Hematopoietic multipotent progenitor cell treated with erythropoietin and hydrocortisone succinate and interleukin-3 and kit ligand, for 6 days (in vitro differentiated cells): ENCODE data around the gene PKMYT1.

Experiments used
- DNase-seq: peaks from one replicate; pipeline ENCODE4 v3.0.0-alpha.2; 2015

The PKMYT1 gene

DNA sequence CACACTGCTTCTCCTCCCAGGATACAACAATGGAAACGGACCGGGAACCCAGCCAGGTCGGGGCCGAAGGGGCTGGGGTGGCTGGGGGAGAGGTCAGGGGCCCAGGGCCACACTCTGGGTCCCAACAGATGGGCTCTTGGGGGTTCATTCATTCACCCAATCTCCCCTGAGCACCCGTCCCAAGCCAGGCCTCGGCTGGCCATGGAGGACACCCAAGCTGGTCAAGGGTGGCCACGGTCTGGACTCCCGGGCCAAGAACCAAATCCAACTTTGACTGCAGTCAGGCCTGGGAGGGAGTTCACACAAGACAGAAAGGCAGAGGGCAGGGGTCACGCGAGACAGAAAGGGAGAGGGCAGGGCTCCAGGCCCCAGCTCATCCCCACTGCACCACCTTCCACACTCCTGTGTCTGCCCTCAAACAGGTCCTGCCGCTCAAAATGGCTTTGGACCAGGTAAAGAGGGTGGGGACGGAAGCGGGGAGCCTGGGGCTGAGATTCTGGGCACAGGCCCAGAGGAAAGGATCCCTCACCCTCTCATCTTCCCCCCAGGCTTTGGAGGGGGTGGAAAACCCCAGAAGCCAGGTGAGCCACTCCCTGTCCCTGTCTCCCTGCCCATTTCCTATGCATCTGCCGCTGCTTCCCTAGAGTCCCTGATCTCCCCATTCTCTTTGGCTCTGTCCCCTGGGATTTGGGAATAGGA is 12.3 kb upstream of the PKMYT1 start:
- no peak for DNase-seq

DNA sequence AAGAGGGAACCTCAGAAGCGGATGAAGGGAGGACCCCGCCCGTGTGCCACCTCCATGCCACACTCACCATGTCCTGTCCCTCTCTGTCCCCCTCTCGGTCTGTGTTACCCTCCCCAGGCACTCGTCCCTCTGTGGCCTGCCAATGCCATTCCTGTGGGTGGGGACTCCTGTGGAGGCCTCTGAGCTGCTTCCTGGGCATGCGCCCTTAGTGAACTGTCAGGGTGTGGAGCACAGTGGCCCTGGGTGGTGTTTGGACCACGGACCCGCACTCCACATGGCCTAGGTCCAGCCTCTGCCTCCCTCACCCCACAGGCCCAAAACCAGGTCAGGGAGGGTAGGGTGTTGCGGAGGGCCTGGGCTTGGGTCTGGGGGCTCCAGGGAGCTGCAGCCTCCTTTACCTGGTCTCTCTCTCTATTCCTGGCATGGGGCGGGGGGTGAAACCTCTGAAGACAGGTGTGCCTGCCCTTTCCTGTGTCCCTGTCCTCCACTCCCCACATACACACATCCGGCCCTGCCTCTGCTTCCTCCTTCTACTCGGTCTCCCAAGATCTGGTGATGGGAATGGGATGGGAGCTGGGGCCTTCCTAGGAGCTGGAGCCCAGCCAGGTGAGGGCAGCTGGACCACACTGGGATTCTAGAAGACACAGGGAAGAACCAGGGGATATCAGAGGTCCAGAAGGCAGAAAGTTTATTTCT is 11.5 kb upstream of the PKMYT1 start:
- DNase-seq, result no peak

DNA sequence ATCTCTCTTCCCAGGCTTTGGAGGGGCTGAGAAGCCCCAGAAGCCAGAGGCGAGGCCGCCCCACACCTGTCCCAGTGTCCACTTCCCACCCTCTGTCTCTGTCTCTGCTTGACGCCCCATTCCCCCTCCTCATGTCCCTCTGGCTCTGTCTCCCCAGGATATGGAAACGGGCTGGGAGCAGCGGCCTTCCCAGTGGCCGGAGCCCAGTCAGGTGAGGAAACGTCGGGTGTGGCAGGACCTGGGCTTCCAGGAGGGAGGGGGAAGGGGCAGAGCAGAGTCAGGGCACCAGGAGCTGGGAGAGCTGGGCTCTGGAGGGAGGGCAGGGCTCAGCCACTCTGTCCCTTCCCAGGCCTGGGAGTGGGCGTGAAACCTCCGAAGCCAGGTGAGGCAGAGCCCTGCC is 10.6 kb upstream of the PKMYT1 start:
- DNase-seq, result no peak

DNA sequence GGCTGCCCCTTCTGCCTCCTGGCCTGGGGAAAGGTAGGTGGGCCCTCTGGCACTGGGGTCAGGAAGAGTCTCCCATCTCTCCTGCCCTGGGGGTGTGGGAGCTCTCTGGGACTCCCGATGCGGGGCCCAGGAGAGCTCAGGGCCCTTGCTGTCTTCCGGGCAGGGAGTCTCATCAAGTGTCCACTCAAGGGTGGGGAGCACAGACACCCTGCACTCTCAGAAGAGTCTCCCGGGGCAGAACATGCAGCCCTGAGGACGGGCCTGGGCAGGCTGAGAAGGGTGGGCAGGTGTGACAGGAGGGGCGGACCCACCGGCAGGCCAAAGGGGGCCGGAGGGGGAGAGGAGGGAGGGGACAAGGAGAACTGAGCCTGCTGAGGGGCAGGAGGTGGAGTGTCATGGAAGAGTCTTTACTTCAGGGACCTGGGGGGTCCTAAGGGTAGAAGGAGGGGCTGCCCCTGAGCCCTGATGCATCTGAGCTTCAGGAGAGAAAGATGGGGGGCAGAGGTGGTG is 8.4 kb upstream of the PKMYT1 start:
- no peak for DNase-seq

DNA sequence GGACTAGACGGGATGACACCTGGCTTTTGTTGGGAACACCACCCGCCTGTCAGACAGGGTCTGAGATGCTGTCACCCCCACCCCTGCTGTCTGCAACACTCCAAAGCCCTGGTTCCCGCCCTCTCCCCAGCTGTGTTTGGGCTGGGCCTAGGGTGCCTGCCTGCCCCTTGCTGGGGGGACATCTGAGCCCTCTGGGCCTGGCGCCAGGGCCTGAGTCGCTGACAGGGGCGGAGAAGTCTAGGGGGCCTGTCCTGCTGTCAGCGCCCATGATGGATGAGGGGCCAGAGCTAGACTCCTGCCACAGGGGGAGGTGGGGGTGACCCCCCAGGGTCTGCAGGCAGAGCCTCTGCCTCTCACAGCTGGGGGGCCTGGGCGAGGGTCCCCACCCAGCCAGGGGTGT is 7.6 kb upstream of the PKMYT1 start:
- no peak for DNase-seq

DNA sequence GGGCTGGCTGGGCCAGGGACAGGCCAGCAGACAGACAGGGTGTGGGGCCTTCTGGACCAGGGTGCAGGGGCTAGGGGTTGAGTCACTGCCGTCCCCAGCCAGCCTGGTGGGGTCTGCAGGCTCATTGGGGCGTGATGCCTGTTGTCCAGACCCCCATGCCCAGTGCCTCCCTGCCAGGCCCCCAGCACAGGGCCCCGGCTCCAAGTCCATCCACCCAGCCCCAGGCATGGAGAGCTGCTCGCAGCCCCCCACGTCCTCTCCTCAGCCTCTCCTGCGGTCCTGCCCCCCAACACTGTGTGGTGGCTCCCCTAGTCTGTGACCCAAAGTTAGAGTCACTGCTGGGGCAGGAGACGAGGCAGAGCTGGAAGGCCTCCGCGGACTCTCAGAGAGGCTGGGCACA is 7.0 kb upstream of the PKMYT1 start:
- no peak for DNase-seq

DNA sequence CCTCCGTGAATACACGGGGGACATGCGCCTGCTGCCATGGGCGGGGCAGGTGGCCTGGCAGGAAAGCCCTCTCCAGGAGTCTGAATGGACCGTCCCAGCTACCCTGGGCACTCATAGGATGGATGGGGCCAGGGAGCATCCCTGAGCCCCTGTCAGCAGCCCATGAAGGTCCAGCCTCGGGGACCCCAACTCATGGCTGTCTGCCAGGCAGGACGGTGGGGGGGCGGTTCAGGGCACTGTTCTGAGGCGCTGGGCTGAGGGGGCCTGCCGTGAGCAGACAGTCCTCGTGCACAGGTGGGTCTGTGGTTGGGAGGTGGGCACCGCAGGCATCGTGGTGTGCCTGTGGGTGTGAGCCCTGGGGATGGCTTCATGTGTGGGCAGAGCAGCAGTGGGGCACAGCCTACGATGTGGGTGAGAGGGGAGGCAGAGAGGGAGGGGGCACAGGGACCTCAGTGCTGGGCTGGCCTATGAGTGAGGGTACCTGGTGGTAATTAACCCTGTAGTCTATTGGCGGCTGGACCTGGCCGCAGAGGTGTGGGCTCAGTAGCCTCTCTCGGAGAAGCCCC is 6.5 kb upstream of the PKMYT1 start:
- DNase-seq, result no peak

DNA sequence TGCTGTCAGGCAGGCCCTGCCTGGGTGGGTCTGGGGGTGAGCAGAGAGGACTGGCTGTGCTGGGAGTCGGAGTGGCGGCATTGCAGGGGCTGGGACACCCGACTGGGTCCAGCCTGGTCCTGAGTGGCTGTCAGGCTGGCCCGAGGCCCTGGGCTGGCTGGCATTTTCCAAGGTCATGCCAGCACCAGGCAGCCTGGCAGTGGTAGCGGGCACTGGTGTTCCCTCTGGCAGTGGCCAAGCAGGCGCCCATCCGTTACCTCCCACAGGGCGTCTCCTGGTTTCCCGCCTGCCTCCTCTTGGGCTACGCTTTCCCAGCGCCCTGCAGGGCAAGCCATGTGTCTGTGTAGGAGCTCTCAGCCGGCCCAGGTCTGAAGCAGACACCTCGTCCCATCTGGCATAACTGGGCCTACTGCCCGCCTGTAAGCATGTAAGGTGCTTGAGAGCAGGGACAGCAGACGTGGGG is 5.7 kb upstream of the PKMYT1 start:
- DNase-seq, result no peak

DNA sequence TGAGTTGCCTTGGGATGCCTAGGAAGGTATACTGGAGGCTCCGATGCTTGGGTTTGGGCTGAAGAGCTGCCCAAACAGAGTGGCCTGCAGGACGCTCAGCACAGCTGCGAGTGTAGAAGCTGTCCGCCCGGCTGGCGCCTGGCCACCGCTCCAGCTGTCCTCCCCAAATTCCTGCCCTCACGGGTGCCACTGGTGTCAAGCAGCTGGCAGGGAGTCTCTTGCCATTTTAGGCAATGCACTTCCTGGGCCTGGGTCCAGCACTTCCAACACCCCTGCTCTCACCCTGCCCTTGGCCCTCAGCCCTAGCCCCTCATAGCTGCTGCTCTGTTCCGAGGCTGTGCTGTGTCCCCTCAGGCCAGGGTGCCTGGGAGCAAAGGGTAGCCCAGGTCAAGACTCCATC is 5.2 kb upstream of the PKMYT1 start:
- no peak for DNase-seq

DNA sequence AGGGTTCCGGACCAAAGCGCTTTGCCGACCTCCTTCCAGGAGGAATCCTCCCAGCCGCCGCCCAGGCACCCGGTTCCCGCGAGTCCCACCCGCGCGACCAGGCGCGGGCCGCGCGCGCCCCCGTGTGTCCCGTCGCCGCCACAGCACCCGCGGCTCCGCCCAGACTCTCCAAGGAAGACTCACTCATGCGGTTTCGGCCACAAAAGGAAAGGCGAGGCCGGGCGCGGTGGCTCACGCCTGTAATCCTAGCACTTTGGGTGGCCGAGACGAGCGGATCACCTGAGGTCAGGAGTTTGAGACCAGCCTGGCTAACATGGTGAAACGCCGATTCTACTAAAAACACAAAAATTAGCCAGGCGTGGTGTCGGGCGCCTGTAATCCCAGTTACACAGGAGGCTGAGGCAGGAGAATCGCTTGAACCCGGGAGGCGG is 3.5 kb upstream of the PKMYT1 start:
- DNase-seq, result peak; percentile 81

DNA sequence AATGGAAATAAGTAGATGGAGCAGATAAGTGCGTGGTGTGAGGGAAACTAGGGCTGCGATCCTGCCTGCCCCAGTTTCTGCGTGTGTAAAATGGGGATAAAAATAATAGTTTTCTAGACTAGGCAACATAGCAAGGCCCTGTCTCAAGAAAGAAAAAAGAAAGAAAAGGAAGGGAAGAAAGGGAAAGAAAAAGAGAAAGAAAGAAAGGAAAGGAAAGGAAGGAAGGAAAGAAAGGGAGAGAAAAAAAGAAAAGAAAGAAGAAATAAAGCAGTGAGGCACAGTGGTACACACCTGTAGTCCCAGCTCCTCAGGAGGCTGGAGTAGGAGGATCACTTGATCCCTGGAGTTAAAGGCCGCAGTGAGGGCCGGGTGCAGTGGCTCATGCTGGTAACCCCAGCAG is 2.2 kb upstream of the PKMYT1 start:
- no peak for DNase-seq

DNA sequence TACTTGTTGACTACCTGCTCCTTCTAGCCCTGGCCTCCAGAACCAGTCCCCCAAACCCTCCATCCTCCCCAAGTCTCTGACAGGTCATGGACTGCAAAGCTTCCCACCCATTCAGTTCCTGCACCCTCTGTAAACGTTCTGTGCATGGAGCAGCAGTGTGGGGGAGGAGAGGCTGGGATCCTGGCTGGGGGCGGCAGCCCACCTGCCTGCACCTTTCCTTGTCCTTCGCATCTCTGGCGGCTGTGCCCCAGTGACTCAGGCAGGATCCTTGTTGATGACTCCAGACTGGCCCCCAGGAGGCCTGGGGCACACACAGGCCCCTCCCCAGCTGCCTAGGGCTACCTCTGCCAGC is 1.6 kb upstream of the PKMYT1 start:
- no peak for DNase-seq

DNA sequence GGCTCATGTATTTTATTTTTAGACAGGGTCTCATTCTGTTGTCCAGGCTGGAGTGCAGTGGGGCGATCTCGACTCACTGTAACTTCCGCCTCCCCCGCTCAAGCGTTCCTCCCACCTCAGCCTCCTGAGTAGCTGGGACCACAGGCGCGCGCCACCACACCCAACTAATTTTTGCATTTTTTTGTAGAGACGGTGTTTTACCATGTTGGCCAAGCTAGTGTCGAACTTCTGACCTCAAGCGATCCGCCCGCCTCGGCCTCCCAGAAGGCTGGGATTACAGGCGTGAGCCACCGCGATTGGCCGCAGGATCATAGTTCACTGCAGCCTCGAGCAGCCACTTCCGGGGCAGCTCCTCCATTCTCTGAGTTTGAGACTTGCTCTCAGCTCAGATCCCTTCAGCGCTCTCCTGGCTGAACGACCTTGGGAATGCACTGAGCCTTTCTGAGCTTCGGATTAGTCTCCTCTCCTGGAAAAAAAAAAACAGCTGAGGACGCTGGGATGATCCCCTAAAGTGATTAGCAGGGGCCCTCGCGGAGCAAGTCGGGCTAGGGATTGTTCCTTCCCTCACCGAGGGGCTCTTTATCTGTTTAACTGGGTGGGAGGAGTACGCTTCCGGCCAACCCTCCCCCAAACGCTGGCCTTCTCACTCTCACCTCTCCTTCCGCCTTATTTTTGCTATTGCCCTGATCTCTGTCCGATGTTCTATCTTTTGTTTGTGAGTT is 1.1 kb upstream of the PKMYT1 start:
- DNase-seq, result no peak

DNA sequence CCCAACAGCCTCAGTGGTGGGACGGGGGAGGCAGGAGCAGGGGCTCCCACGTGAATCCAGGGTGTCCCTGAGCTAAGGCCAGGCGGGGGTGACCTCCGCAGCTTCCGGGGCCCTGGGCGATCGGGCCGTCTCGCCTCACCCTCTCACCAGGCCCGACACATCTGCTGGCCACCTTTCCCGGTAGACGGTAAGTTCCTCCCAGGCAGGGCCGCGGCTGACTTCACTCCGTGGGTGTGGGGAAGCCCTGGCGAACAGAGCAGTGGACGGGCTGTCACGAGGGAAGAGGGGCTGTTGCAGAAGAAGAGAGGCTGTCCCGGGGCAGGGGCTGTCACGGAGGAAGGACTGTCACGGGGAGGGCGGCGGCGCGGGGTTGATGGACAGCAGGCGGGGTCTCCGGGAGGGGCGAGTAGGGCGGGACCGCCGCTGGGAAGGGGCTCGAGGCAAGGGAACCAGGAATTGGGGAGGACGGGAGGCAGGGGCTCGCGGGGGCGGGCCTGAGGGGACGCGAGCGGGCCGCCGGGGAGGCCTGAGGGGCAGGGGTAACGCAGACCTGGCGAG is 498 bp downstream of the PKMYT1 start:
- DNase-seq, result peak; percentile 60

DNA sequence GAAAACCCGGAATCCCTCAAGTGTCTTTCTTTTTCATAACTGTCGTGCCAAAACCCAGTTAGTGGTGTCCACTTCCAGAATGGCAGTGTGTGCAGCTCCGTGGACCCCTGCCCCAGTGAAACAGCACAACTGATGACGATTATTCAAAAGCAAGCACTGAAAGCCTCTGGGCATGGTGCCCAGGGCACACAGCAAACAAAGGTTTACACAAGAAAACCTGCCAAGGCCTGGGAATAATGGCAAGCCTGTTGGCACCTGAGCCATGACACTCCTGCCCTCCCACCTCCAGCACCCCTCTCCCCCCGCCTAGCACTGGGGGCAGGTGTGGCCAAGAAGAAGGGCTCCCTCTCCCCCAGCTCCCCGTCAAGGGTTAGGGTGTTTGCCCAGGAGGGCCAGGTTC is 2.8 kb downstream of the PKMYT1 start:
- no peak for DNase-seq

DNA sequence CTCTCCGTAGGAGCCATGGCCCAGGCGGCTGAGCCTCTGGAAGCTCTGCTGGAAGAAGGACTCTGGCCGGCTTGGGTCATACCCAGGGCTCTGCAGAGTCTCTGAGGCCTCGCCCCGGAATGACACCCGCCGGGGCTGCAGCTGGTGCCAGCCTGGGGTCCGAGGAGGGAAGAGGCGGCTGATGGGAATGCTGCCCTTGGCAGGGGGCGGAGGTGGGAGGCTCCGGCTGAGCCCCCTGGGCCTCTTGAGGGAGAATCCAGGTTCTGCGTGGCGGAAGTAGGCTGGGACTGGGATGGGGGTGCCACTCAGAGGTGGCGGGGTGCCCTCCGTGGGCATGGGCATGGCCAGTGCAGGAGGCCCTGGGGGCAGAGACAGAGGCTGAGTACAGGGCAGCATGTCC is 3.6 kb downstream of the PKMYT1 start:
- no peak for DNase-seq

DNA sequence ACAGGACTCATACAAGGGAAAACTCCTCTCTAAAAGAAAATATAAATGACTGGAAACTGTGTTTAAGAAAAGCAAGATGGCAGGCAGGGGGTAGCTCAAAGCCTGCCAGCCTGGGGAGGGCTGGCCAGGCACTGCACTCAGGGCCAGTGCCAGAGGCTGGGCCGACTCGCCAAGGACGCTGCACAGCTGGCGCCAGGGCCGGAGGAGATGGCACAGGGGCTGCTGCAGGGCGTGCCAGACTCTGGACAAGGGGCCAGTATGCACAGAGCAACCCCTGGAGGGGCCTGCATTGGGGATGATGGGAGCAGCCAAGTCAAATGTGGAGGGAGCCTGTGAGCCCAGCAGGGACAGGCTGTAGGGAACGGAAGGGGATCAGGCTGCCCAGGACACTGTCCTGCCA is 4.0 kb downstream of the PKMYT1 start:
- DNase-seq, result no peak

DNA sequence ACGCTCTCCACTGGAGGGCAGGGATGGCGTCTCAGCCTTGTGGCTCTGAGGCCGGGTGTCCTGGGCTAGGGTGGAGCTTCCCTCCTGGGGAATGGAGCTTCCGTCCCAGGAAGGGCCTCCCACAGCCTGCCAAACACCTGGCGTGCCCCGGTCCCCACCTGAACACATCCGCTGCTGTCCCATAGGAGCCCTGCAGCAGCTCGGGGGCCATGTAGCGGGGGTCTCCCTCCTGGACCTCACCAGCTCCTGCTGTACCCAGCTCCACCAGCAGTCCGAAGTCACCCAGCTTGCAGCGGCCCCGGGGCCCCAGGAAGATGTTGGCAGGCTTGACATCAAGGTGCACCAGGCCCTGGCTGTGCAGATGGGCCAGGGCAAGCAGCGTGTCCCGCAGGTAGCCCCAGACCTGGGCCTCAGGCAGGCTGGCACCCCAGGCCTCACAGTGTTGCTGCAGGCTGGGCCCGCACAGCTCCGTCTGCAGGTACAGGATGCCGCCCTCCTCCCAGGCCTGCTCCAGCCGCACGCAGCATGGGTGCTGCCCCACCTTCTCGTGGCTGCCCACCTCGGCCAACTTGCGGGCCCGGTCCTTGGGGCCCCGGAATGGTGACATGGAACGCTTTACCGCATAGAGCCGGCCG is 5.0 kb downstream of the PKMYT1 start:
- DNase-seq, result no peak

DNA sequence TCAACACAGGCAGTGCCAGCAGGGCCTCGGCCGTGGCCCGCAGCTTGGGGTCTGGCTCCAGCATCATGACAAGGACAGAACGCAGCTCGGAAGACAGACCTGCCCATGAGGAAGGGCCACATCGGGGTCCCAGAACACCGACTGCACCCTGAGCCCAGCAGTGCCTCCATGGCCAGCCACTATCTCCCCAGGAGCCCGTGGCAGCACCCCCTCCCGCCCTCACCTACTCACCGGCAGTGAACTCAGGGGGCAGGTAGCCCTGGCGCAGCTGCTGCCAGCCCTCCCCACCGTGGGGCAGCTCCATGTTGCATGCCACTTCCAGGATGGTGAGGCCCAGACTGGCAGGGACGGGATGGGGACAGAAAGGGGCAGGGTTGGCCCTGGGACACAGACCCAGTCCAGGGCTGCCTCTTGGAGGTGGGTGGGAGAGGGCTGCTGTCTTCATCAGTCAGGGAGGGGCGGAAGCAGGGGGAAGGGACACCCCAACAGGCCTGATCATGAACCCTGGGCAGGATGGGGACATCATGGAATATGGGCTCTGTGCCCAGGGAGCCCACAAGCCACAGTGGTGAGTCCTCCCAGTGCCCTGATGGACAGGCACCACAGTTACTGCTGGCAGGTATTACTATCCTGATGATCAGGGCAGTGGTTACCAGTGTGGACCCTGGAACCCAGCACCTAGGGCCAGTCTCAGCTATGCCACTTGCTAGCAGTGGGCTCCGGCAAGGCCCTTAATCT is 5.8 kb downstream of the PKMYT1 start:
- no peak for DNase-seq

DNA sequence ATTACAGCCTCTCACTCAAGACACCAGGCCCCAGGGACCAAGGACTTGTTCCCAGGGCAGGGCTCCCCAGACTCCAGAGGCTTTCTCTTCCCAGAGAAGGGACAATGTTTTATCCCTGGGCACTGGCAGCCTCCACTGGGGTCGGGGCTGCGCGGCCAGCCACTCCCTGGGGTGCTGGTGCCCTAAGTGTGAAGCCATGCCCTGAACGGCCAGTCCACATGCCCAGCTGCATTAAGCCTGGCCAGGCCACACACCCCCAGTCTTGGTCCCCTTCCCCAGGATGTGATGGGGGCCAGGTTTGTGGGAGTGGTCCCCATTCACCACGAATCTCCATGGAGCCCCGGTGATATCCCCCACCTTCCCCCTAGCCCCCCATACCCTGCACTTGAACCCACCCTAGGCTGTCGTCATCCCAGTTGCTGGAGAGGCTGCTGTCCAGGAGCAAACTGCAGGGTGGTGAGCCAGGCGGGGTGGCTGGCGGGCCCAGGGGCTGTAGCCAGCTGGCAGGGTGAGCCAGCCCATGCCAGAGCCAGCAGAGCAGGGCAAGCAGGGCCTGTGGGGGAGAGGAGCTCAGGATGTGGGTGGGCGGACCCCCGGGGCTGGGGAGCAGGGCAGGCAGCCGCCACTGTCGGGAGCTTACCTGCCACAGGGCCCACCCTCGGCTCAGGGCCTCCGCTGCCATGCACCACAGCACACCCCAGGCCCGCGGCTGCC is 6.5 kb downstream of the PKMYT1 start:
- no peak for DNase-seq

DNA sequence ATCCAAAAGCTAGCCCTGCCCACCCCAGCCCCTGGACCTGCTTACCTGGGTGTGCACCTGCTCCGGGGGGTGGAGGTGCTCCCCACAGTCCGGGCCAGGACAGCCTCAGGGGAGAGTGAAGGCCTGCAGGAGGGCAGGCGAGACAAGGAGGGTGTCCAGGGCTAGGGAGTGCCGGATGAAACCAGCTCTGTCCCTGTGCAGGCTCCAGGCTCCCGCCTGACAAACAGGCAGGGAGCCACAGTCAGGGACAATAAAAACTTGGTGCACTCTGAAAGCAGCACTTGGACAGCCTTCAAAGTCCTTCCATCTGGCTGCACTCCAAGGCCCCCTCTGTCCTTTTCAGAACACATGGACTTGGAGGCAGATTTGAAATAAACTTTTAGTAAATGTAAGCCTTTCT is 7.2 kb downstream of the PKMYT1 start:
- no peak for DNase-seq
